NOMO-1 treated with DMSO at 0.1 percent for 48 hours (cell line): ENCODE data around the gene REXO5.

Source experiments
- DNase-seq: peaks from one replicate; lab custom pipeline; 2025; ENCODE audit not compliant: unreplicated experiment; lab: John Stamatoyannopoulos, UW

The REXO5 gene

DNA sequence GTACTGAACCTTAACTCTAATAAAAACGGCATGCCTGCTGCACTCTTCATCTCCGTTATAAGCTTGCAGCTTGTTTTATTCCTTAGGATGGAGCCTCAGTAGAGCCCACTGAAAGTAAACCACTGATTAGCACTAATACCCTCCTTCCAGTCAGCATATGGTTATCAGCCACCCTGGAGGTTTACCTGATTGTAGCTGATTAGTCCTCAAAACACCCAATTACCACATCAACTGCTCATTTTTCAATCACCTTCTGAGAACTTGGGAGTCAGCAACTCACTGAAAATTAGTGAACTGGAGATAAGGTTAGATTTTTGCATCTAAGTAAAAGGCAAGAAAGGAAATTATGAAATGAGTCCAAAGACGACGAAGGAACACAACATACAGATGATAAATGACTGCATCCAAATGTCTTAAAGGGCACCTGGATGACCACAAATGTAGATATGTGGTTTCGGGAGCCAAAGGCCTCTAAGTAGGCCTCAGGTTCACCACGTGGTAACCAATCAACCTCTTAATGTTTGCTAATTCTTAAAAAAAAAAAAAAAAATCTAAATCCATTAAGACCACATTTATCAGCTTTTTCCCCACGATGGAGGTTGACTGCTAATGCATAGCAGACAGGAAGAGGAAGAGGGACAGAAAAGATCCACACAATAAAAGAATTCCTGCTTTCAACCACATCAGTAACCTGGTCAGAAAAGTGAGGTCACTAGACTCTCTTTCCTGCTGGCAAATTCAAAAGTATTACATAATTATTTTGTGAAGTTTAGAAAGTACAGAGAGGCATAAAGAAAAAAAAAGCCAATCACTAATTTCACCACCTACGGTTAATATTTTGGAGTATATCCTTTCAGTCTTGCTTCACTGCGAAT, 65.9 kb downstream of the REXO5 start:
- DNase-seq = no peak

DNA sequence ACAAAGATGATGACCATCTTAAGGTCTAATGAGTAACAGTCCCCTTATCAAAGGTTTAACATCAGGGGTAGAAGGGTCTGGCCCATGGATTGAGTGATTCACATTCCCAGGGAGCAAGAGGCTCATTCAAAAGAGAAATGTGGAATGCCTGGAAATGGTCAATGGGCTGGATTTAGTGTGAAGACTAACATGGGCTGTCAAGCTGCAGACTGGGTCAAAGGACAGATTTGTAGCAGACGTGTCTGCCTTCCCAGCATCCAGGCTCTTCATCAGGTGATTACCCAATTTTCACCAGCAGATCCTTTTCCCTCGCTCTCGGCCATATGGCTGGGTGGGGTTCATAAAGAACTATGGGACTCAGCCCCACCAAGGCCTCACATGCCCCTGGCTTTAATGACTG, 67.0 kb downstream of the REXO5 start:
- DNase-seq = no peak

DNA sequence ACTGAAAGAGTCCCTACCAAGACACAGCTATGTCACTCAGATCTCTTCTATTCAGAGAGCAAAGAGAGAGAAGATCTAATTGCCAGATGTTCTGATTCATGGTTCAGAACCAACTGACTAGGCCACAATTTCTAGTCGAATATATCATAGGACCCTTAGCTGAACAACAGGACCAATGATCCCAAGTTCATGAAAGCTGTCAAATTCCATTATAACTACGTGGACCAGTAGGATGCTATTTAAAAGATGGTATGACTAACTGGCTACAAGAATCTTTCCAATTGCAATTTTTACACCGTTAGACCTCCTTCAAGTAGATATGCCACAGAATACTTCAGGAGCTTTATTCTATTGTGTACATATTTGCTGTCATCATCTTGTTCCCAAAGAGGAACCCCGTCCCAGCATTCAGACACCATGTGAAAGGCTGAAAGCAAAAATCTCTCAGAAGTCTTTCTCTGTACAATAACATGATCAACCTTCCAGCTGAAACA, 67.8 kb downstream of the REXO5 start:
- no peak for DNase-seq

DNA sequence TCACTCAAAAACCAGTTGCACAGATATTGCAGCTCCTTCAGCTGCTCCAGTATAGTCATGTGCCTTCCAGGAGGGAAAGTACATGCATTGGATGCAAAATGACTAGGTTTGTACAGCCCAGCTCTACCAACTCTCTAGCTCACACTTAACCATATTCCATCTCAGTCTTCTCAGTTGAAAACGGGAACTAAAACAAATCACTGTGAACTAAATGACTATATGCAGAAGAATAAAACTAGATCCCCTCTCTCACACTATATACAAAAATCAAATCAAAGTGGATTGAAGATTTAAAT, 69.0 kb downstream of the REXO5 start:
- no peak for DNase-seq

DNA sequence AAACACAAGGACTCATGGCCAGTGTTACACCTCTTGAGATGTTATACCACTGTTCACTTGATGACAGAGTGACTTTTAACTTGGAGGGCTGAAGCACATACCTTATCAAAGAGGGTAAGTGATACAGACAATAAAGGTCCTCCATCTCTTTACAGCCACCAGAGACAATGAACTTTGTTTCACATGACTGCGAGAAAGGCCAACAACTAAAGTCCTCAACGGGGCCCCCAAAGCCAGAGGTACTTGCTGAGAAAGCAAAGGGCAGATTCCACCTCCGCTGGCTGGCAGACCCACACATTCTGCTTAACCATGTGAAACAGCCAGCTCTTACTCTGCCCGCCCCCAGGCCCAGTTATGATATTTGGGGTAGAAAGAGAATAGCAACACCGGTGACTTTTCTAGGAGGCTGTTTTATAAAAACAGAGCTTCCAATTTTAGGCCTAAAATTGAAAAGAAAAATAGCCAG, 72.4 kb downstream of the REXO5 start:
- DNase-seq = no peak

DNA sequence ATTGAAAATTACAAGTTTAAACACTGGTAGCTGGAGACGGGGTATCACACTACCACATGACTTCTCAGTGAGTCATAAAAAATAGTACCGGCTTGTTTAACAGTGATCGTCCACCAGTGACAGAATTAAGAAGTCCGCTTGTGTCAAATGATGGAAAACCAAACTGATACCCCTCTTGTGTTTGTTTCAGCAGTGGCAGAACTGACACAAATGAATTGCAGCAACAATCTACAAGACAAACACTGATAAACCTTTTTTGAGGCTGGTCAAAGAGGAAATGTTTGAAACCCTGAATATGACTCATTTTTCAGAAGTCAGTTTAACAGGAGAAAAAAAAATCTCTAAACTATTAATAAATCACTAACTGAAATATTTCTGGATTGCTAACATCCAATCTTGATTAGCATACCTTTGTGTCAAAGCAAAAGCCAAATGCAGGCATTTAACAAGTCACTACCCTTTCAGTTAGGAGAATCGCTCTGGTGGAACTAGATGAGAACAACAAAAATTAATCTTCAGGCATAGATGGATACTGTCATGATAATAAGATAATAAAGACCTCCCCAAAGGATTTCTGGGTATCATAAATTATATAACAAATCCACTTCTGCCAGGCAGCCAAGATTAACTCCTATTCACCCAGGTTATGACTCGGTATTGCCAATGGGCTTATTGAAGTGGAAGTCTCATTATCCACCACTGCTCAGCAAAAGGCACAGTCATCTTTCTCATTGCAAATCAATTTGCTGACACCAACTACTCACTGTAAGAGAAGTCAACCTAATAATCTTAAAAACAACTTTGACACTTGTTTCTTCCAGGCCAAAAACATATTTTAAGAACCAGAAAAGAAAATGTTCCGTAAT, 73.1 kb downstream of the REXO5 start:
- peak; percentile 9 for DNase-seq

DNA sequence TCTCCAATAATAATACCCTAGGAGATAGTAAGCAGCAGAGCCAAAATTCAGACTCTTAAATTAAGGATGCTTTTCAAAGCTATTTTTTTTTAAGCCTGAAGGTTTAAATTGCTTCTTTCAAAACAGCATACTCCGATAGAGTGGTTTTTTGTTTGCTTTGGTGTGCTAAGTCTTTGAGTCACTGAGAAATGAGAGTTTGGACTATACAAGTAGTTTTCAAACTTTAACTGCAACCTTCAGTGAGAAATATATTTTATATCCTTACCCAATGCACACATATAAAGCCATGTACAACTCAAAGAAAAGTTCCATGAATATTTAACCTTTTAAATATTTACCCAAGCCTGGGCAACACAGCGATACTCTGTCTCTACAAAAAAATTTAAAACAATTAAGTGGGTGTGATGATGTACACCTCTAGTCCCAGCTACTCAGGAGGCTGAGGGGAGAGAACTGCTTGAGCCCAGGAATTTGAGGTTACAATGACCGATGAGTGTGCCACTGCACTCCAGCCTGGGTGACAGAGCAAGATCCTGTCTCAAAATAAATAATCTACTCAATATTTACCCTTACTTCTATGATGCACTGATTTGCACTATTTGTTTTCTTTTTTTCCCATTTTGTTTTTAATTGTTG, 74.7 kb downstream of the REXO5 start:
- DNase-seq = no peak

DNA sequence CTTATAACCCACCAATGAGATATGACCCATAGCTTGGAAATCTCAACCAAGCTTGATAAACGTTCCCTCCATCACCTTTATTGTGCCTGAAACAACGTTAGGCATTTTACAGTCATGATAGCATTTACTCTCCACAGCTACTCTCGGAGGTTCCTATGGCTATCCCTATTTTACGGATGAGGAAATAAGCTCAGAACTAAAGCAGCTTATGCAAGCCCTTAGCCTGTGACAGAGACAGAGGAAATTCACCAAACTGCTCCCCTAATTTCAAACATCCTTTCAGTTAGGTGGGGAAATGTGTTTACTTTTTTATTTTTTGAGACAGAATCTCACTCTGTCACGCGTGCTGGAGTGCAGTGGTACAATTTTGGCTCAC, 75.2 kb downstream of the REXO5 start:
- peak; percentile 50 for DNase-seq

DNA sequence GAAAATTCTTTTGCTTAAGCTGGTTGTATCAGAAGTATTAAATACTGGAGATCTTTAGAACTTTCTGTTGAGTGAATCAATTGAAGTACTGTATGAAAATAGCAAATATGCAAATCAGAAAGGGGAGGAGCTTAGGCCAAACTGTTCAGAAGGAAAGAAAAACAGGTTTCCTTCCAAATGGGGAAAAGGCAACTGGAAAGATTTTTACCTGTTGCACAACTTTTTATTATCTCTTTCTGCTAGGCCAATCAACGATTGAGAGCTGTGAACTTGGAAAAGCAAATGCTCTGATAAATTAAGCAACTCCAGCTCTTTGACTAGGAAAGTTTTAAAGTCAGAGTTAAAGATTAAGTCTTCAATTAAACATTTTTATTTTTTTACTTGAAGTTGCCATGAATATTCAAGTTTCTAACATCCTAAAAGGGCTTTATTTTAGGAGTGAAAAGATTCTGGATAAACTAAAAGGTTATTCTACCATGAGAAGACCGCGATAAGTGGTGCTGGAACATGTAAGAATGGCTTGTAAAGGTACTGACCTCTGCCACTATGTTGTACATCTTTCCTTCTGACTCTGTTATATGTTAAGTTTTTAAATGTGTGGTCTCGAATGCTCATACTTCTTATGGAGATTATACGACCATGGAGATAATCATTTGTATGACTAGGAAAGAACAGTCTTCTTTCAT, 77.4 kb downstream of the REXO5 start:
- DNase-seq = no peak

DNA sequence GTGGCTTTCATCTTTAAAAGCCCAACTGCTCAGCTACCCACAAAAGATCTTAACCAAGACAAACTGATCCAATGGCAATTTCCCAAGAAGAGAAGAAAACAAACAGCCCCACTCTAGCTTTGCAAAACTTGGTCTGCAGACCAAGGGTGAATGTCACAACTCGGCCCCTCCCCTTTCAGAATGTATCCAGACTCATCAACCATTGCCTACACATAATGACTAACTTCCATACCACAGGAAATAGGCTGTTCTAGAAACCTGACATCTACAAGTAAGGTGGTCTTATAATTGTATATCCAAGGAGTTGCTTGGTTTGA, 77.9 kb downstream of the REXO5 start:
- no peak for DNase-seq

DNA sequence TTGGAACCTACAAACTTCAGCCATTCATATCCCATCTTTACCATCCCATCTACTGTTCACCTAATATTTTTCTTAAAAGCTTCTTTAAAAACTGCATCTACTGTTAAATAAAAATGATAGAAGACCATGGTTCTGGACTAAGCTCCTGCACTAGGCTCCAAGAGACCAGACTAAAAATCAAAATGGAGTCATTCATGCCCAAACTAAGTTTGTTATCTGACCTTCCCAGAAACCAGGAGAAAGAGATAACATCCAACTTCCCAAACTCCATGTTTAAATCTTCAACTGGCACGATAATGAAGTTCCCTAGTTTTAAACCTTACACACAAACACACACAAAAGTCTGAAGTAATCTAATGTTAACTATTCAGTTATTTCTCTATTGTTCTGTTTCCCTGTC, 80.0 kb downstream of the REXO5 start:
- DNase-seq = no peak

DNA sequence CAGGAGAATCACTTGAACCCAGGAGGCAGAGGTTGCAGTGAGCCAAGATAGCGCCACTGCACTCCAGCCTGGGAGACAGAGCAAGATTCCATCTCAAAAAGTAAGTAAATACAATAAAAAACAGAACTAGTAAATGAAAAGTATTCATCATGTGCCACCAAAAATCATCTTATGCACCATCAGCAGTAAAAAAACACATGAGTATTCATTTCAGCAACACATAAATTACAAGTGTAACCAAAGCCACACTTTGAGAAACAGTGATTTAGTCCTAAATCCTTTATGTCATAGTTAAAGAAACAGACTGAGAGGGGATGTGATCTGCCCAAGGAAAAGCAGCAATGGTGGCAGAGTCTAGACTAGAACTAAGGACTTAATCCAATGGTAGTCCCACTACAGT, 80.9 kb downstream of the REXO5 start:
- no peak for DNase-seq

DNA sequence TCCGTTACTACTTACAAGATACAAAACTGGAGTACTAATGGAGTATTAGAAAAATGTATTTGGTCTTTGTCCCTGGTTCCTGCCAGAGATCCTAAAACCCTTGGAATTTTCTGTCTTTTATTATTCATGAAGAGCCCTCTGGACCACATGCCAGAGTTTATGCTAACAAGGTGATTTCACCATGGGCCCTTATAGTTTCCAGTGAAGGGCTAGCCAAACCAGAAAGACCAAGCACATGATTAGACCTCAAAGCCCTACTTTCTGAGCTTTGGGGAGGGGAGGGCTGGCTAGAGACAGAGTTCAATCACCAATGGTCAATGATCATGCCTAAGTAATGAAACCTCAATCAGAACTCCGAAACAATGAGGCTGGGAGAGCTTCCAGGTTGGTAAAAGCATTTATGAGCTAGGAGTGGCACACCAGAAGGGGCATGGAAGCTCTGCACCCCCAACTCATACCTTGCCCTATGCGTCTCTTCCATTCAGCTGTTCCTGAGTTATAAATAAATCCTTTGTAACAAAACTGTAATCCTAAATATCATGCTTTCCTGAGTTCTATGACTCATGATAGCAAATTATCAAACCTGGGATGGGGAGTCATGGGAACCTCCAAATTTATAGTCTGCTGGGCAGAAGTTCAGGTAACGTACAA, 83.4 kb downstream of the REXO5 start:
- DNase-seq = no peak

DNA sequence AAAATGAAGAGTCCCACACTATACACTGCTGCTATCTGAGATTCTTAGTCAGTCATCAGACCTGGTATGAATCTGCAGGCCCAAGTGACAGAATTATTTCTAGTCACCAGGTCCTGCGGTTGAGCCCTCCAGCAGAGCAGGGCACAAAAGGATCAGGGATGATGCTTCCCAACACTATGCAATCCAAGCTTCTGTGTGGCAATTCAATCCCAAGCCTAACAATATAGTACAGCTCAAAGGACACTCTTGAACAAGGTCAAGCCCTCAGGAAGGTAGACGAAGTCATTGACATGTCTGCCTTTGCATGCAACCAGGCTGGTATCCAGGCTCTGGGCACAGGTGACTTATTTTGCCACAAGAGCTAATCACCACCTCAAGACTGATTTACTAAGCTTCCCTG, 88.1 kb downstream of the REXO5 start:
- no peak for DNase-seq

DNA sequence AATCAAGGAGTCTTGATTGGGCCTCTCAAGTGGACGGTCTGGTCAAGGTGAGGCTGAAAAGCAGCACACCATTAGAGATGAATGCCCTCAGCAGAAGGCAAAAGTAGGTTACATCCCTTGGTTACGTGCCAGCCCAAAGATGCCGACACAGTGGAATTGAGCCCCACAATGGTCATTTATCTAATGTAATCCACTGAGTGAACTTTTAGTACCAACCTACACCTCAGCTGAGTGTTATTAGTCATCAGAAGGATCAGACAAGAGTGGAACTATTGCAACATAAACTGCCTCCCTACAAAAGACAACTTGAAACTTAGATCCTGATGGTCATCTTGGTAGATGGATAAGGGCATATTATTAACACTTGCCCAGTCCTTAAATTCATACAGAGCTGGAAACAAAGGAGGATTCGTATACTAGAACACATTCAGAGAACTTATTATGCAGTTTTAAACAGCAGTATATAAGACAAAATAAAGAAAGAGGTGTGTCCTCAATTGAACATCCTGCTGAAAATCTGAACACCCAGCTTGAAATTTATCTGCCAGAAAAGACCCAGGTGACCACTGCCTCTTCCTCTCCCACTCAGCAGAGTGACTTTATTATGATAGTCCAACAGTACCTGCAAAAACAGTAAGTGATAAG, 91.0 kb downstream of the REXO5 start:
- DNase-seq = peak; percentile 44

DNA sequence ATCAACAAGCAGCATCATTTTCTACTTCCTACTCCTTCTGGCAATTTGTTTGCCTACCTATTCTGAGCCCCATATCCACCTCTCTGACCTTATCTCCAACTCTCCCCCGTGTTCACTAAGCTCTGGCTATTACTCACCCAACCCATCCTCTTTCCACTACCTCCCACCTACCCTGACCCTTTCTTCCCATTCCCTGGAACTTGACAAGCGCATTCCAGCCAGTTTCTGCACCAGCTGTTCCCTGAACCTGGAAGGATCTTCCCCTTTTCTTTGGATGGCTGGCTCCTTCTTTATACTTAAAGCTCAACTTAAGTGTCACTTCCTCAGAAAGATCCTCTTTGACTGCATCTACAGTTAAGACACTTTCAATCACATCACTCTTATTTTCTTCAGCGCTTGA, 91.6 kb downstream of the REXO5 start:
- DNase-seq = no peak

DNA sequence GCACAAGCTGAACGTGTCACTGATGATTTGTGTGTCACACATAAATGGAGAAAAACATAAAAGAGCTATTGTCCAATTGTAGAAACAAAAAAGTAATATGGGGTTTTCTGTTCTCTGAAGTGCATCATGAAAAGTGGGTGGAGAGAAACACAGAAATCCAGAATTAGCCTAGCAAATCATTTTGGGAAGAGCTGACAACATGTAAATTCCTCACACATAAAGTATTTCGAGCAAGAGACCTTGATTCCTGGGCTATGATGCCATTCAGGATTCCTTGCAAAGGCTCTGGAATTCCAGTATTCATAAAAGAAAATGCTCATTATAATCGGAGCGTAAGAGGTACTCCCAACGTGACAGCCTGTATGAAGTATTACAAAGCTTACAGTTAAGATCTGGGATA, 92.7 kb downstream of the REXO5 start:
- no peak for DNase-seq
